ENCODE data around the gene IL1B. TPM values are rescaled to one million over a fixed set of nuclear protein-coding genes. Genes with fewer than 3 reads are reported as not detected.

IL1B gene
- total and polyA plus RNA-seq, 2 of the 8 experiments (the other 6 are each of a cell fraction or from before 2014, with no cell fraction given), result not detected

- TF ChIP-seq SAP30 (IDR thresholded peaks at IDR 0.05; ENCODE audit: insufficient read depth, insufficient replicate concordance, low read length) (no peak), CREB1 (IDR thresholded peaks at IDR 0.05) (no peak)
Measured at GRCh38 chr2:112886291-112886690, 49.7 kb upstream of the IL1B start (continued).

Measured in H1 (cell line).